CD4-positive, alpha-beta T cell treated with Interferon gamma for 1 hour (primary cell): ENCODE results near the gene PDS5A.
"Not testable (repeated sequence)": the region's sequence is repeated elsewhere in the genome, so short reads cannot be mapped to it uniquely, and the experiment has no call there.

Source experiments
- DNase-seq: peaks from one replicate; pipeline ENCODE4 v3.0.0-alpha.2; 2020

Gene PDS5A

DNA sequence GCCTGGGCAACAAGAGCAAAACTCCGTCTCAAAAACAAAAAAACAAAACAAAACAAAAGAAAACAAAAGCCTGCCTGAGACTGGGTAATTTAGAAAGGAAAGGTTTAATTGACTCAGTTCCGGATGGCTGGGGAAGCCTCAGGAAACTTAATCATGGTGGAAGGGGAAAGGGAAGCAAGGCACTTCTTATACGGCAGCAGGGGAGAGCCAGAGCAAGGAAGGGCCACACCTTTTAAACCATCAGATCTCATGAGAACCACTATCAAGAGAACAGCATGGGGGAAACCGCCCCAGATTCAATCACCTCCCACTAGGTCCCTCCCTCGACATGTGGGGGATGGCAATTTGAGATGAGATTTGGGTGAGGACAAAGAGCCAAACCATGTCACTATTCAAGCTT, 157.5 kb downstream of the PDS5A start:
- DNase-seq = no peak

DNA sequence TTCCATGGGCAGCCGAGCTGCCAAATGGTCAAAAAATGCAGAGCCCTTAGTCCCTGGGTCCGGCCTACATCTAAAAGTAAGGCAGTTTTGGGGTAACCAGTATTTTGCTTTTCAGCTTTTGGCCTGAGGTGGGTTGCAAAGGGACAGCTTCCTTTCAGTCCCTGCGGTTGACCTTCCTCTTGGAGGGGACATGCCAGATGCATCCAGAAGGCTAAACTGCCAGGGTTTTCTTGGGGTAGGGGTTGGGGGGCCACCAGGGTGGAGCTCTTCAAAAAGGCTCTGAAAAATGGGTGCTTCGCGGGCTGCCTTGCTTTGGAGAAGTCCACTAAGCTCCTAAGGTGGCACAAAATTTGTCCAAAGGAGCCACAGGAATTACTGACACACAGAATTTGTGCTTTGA, 159.1 kb downstream of the PDS5A start:
- DNase-seq = no peak

DNA sequence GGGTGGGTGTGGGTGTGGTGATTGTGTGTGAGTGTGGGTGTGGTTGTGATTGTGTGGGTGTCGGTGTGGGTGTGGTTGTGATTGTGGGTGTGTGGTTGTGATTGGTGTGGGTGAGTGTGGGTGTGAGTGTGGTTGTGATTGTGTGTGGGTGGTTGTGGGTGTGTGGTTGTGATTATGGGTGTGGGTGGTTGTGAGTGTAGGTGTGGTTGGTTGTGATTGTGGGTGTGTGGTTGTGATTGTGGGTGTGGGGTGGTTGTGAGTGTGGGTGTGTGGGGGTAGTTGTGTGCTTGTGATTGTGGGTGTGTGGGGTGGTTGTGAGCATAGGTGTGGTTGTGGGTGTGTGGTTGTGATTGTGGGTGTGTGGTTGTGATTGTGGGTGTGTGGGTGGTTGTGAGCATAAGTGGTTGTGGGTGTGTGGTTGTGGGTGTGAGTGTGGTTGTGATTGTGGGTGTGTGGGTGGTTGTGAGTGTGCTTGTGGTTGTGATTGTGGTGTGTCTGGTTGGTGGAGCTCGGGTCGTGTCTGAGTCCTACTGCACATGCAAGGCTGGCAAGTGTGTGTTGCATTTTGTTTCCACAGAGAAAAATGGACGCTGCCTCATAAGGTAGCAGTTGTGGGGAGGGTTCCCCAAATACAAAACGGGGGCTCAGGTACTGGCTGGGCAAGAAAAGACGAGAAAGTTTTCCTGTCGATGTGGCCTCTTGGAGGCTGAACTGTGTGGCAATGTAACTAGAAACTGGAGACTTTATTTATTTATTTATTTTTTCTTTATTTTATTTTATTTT, 163.1 kb downstream of the PDS5A start:
- DNase-seq = peak; percentile 9

DNA sequence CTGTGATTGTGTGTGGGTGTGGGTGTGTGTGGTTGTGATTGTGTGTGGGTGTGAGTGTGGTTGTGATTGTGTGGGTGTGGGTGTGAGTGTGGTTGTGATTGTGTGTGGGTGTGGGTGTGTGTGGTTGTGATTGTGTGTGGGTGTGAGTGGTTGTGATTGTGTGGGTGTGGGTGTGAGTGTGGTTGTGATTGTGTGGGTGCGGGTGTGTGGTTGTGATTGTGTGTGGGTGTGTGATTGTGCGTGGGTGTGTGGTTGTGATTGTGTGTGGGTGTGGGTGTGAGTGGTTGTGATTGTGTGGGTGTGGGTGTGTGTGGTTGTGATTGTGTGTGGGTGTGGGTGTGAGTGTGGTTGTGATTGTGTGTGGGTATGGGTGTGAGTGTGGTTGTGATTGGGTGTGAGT, 163.9 kb downstream of the PDS5A start:
- not testable (repeated sequence) for DNase-seq

DNA sequence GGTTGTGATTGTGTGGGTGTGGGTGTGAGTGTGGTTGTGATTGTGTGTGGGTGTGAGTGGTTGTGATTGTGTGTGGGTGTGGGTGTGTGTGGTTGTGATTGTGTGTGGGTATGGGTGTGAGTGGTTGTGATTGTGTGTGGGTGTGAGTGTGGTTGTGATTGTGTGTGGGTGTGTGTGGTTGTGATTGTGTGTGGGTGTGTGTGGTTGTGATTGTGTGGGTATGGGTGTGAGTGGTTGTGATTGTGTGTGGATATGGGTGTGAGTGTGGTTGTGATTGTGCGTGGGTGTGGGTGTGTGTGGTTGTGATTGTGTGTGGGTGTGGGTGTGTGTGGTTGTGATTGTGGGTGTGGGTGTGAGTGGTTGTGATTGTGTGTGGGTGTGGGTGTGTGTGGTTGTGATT, 164.7 kb downstream of the PDS5A start:
- DNase-seq = not testable (repeated sequence)

DNA sequence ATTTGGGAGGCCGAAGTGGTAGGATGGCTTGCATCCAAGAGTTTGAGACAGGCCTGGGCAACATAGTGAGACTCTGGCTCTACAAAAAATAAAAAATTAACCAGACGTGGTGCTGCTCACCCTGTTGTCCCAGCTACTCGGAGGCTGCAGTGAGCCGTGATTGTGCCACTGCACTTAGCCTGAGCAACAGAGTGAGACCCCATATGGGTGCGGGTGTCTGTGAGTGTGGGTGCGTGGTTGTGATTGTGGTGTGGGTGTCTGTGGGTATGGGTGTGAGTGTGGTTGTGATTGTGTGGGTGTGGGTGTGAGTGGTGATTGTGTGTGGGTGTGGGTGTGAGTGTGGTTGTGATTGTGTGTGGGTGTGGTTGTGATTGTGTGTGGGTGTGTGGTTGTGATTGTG, 165.2 kb downstream of the PDS5A start:
- DNase-seq = no peak

DNA sequence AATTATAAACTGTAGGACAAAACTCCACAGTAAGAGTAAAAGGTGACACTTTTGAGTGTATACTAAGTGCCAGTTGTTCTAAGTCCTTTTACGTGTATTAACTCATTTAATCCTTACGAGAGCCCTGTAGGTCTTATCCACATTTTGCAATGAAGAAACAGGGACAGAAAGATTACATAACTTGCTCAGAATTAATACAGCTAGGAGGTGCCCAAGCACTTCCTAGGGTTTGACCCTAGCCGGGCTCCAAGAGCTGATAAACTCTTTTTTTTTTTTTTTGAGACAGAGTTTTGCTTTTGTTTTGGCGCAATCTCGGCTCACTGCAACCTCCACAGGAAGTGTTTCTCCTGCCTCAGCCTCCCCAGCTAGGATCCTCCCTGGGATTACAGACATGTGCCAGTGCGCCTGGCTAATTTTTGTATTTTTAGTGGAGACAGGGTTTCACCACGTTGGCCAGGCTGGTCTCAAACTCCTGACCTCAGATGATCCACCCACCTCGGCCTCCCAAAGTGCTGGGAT, 169.4 kb downstream of the PDS5A start:
- no peak for DNase-seq

DNA sequence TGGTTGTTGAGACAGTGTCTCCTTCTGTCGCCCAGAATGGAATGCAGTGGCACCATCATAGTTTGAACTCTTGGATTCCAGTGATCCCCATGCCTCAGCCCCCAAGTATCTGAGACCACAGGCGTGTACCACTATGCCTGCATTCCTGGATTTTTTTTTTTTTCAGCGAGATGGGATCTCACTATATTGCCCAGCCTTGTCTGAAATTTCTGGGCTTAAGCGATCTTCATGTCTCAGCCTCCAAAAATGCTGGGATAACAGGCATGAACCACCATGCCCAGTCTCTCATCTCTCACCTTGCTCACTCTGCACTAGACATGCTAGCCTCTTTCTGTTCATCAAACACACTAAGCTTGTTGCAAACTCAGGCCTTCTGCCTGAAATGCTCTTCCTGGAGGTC, 175.7 kb downstream of the PDS5A start:
- DNase-seq = no peak

DNA sequence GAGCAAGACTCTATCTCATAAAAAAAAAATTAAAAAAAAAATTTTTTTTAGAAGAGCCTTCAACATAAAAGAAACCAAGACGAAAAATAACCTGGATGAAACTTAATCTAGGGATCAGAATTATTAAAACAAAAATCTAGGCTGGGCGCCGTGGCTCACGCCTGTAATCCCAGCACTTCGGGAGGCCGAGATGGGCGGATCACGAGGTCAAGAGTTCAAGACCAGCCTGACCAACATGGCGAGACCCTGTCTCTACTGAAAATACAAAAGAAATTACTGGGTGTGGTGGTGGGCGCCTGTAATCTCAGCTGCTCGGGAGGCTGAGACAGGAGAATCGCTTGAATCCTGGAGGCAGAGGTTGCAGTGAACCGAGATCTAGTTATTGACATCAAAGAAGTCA, 184.7 kb downstream of the PDS5A start:
- DNase-seq = not testable (repeated sequence)

DNA sequence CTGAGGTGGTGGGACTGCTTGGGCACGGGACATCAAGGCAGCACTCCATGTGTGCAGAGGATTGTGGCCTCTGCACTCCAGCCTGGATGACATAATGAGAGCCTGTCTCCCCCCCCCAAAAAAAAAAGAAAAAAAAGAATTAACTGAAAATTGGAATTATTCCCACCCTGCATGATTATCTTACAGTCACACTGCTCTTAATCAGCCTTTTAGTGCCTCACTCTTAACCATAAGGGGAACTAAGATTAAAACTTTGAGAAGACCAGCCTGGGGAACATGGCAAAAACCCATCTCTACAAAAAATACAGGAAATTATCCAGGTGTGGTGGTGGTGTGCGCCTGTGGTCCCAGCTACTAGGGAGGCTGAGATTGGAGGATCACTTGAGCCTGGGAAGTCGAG, 185.2 kb downstream of the PDS5A start:
- no peak for DNase-seq

DNA sequence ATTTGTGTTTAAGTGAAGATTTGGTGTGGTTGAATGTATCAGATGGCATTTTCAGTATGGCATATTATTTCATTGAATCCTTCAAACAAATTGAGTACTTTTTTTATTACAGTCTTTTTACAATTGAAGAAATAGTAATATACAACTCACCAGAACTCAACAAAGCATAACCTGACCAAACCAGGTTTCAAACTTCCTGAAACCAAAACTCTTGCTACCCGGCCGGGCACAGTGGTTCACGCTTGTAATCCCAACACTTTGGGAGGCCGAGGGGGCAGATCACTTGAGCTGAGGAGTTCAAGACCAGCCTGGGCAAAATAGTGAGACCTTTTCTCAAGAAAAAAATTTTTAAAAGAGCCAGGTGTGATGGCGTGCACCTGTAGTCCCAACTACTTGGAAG, 185.6 kb downstream of the PDS5A start:
- no peak for DNase-seq

DNA sequence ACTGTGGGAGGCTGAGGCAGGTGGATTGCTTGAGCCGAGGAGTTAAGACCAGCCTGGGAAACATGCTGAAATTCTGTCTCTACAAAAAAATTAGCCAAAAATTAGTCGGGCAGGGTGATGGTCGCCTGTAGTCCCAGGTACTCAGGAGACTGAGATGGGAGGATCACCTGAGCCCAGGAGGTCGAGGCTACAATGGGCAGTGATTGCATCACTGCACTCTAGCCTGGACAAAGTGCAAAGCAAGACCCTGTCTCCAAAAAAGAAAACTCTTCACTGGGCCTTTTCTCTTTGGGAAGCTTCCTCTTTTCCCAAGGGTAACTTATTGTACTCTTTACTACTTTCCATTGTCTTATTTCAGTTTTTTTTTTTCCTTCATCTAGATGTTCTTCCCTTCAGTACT, 190.9 kb downstream of the PDS5A start:
- DNase-seq = no peak

DNA sequence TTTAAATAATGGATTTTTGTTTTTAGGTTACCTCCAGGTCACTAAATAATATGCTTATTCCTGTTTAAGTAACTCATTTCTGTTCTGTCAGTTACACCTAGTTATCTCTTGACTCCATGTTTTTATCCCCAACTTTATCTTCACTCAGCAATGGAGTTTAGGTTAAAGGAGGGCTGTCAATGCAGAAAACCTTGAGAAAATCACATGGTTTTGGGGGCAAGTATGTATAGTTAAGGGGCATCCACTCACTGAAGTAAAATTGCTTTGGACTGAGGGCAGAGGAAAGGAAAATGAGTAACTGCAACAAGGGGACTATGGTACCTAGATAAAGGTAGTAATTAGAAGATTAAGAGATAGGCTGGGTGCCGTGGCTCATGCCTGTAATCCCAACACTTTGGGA, 192.6 kb downstream of the PDS5A start:
- no peak for DNase-seq

DNA sequence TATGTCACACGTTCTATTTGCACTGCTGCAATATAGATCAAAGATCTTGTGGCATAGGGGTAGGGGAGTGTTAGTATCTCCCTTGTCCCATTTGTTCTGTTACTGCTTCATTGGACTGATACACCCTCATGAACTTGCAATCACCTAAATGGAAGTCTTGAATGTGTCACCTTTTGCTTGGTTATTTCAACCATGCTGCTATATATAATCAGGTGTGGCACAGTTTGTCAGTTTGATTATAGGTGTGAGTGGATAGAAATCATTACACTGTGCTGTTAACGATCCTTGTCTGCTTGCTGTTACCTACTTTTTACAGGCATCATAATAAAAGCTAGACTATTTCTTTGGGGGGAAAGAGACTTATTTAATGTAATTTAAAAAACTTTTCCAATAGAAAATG, 195.7 kb downstream of the PDS5A start:
- not testable (repeated sequence) for DNase-seq
